GM10266 (cell line): ENCODE results near the gene WWOX.

Experiments
- DNase-seq: peaks from one replicate; pipeline ENCODE4 v3.0.0; 2012; ENCODE audit errors: extremely low spot score
- CTCF ChIP-seq: IDR thresholded peaks from 2 replicates; pipeline ENCODE4 v1.5.1; 2012; ENCODE audit warnings: mild to moderate bottlenecking, low read depth; ENCODE audit not compliant: control insufficient read depth, insufficient read depth; ENCODE audit errors: missing control alignments

The WWOX gene

GRCh38 chr16:78788276-78788675 is 688.8 kb downstream of the WWOX start:
- DNase-seq = no peak
- no peak for TF ChIP-seq CTCF

GRCh38 chr16:78788696-78789095 is 689.2 kb downstream of the WWOX start:
- no peak for DNase-seq
- no peak for TF ChIP-seq CTCF

GRCh38 chr16:78789561-78789960 is 690.1 kb downstream of the WWOX start:
- DNase-seq = no peak

DNA sequence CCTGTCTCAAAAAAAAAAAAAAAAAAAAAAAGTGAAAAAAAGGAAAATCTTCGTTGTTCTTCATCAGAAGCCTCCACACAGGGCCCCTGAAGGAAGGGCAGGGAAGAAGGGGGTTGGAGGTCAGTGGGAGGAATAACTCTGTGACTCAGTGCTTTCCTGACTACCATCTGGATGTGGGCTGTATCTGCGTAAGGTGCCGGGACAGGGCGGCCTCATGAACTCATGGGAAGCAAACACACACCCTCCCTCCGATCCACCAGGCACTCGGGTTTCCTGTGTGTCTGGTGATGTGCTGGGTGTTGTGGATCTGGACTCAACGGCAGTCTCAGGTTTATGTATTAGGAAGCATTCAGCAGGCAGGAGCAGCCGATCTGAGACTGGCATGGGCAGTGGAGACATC is 691.6 kb downstream of the WWOX start:
- DNase-seq = no peak
- no peak for TF ChIP-seq CTCF

More at GRCh38 chr16:78789561-78789960, 690.1 kb downstream of the WWOX start:
- no peak for TF ChIP-seq CTCF

DNA sequence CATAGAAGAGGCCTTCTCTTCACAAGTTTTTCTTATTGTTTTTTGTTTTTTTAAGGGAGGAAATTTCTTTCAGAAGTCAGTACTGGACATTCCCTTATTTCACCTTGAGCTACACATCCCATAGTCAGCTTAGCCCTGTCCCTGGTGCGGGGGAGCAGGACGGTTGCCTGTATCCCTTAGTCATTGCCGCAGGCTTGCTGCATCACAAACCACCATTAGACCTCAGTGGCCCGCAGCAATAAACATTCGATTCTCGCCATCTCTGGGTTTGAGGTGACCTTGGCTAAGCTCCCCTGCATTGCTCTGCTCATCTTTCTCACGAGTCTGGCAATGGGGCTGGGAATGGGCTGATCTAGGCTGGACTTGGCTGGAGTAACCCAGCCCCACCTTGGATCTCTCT is 692.5 kb downstream of the WWOX start:
- TF ChIP-seq CTCF = no peak
- no peak for DNase-seq

DNA sequence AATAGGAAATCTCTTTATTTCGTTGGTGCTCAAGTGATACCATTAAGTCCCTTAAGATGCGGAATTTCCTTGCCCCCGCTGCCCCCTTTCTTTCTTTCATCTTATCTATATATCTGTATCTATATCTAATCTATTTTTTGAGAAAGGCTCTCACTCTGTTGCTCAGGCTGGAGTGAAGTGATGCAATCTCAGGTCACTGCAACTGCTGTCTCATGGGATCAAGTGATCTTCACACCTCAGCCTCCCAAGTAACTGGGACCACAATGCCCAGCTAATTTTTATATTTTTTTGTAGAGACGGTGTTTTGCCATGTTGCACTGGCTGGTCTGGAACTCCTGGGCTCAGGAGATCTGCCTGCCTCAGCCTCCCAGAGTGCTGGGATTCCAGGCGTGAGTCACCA is 693.5 kb downstream of the WWOX start:
- no peak for DNase-seq
- TF ChIP-seq CTCF = no peak

DNA sequence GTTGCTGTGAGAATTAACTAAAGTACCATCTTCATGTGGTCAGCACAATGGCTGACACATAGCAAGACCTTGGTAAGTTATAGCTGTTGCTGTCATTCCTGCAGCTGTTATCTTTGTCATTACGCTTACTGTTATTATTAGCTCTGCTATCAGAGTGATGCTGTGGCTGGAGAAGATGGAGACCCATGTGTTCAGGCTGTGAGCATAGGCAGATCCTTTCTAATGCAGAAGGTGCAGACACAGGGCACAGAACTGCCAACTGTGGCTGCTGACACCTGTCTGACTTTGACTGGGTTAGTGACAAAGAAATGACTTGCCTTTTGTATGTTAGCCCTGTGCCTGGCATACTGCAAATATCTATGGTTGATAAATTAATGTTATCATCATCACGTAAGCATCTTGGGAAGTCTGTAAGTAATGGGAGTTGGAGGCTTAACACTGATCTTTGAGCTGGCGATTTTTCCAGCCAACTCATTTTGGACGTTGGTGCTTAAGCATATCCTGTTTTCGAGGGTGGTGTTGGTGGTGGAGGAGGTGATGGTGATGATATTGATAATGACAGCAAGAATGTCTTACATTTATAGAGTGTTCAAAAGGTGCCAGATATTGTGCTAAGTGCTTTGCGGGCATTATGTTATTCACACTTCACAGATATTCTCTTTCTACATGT is 695.3 kb downstream of the WWOX start:
- no peak for DNase-seq
- no peak for TF ChIP-seq CTCF
